GM12878 (cell line): ENCODE results near the gene ELOVL5.

ENCODE experiments used
- CTCF ChIP-seq, 3 experiments: IDR thresholded peaks in 2 of 3; conservative IDR thresholded peaks in 1 of 3; 2 replicates each; pipeline ENCODE4 v1.5.1; 2011; ENCODE audit warnings: low read depth in 3 of 3, low read length in 3 of 3, mild to moderate bottlenecking in 3 of 3, control low read depth in 2 of 3, moderate library complexity in 2 of 3, inconsistent platforms in 1 of 3, mixed read lengths in 1 of 3; ENCODE audit not compliant: control insufficient read depth in 2 of 3, insufficient read depth in 1 of 3; ENCODE audit errors: extremely low read depth in 1 of 3
- MXI1 ChIP-seq: fragments of 150-350 bp; IDR thresholded peaks from 2 replicates; pipeline ENCODE4 v1.6.1; 2011; ENCODE audit warnings: low read depth, mild to moderate bottlenecking, inconsistent platforms, low read length, improper control_type of control experiment
- POLR2A ChIP-seq: IDR thresholded peaks from 2 replicates; pipeline ENCODE4 v1.6.1; 2011; ENCODE audit warnings: low read depth, mild to moderate bottlenecking, low read length

GRCh38 chr6:53297004-53297403 is 51.7 kb downstream of the ELOVL5 start:
- TF ChIP-seq MXI1 (no peak), CTCF (IDR thresholded peaks at IDR 0.05 in 2 of 3, conservative IDR thresholded peaks at IDR 0.05 in 1 of 3; ENCODE audit: control insufficient read depth in 2 of 3, extremely low read depth in 1 of 3, insufficient read depth in 1 of 3, low read depth in 3 of 3, low read length in 3 of 3) (no peak), POLR2A (no peak)
